CD14-positive monocyte (primary cell): ENCODE results near the gene CDRT15. TPM values are rescaled to one million over a fixed set of nuclear protein-coding genes. Genes with fewer than 3 reads are reported as not detected.

Experiments used
- DNase-seq, 3 donors: peaks; one replicate each; pipeline ENCODE4 v3.0.0-alpha.2; 2011 to 2022
- H2AFZ ChIP-seq: 2 replicates; pipeline ENCODE4 v1.6.0; 2012; ENCODE audit warnings: mild to moderate bottlenecking, low read depth, low read length, inconsistent platforms; ENCODE audit not compliant: insufficient read depth, poor library complexity, severe bottlenecking
- H3K27ac ChIP-seq, 2 donors: 1 replicate in 1 of 2; 2 replicates in 1 of 2; pipeline ENCODE4 v1.5.1; 2012 to 2013; ENCODE audit warnings: low read length in 2 of 2, control low read depth in 1 of 2, inconsistent platforms in 1 of 2, low read depth in 1 of 2, mild to moderate bottlenecking in 1 of 2
- H3K27me3 ChIP-seq, 2 donors: one replicate each; pipeline versions ENCODE4 v1.6.0 to v1.6.1; 2011 to 2013; ENCODE audit warnings: low read length in 2 of 2; ENCODE audit not compliant: control insufficient read depth in 2 of 2, insufficient read depth in 2 of 2
- H3K36me3 ChIP-seq, 2 donors: replicated peaks in 1 of 2; 1 replicate in 1 of 2; 2 replicates in 1 of 2; pipeline versions ENCODE4 v1.5.1 to v1.6.1; 2012 to 2013; ENCODE audit warnings: low read length in 2 of 2, control low read depth in 1 of 2, inconsistent platforms in 1 of 2, mild to moderate bottlenecking in 1 of 2; ENCODE audit not compliant: insufficient read depth in 2 of 2, control insufficient read depth in 1 of 2
- H3K4me1 ChIP-seq, 2 donors: 1 replicate in 1 of 2; 2 replicates in 1 of 2; pipeline versions ENCODE4 v1.5.1 to v1.6.1; 2012 to 2013; ENCODE audit warnings: low read length in 2 of 2, control low read depth in 1 of 2, inconsistent platforms in 1 of 2, mild to moderate bottlenecking in 1 of 2, moderate library complexity in 1 of 2; ENCODE audit not compliant: insufficient read depth in 2 of 2, control insufficient read depth in 1 of 2
- H3K4me2 ChIP-seq: replicated peaks from 2 replicates; pipeline ENCODE3; 2012; ENCODE audit warnings: low read length, moderate library complexity, mild to moderate bottlenecking; ENCODE audit not compliant: poor library complexity, severe bottlenecking; ENCODE audit errors: extremely low read depth
- H3K4me3 ChIP-seq, 3 experiments: fragments of 200-600 bp in 1 of 3; sonication (generic) in 1 of 3; replicated peaks in 1 of 3; 1 replicate in 2 of 3; 2 replicates in 1 of 3; pipeline ENCODE4 v1.5.1; 2011 to 2013; ENCODE audit warnings: low read length in 3 of 3, mild to moderate bottlenecking in 3 of 3, control low read depth in 2 of 3, low read depth in 2 of 3, inconsistent platforms in 1 of 3, moderate library complexity in 1 of 3
- H3K79me2 ChIP-seq: 2 replicates; pipeline ENCODE4 v1.6.0; 2012; ENCODE audit warnings: mild to moderate bottlenecking, control low read depth, inconsistent platforms, low read length, moderate library complexity; ENCODE audit not compliant: insufficient read depth
- H3K9ac ChIP-seq: 2 replicates; pipeline ENCODE4 v1.6.0; 2017; ENCODE audit warnings: low read length, mild to moderate bottlenecking; ENCODE audit not compliant: insufficient read depth, poor library complexity, severe bottlenecking
- H3K9me3 ChIP-seq, 2 donors: replicated peaks in 1 of 2; 1 replicate in 1 of 2; 2 replicates in 1 of 2; pipeline versions ENCODE4 v1.5.1 to v1.6.1; 2012 to 2013; ENCODE audit warnings: low read length in 2 of 2, control low read depth in 1 of 2; ENCODE audit not compliant: control insufficient read depth in 1 of 2, insufficient read depth in 1 of 2
- H4K20me1 ChIP-seq: 2 replicates; pipeline ENCODE4 v1.6.0; 2012; ENCODE audit warnings: mild to moderate bottlenecking, low read length, control low read depth, moderate library complexity; ENCODE audit not compliant: insufficient read depth
- H3K27ac Mint-ChIP-seq, 7 donors: one replicate each; pipeline ENCODE4 v1.8.0; 2020; ENCODE audit warnings: mild to moderate bottlenecking in 7 of 7, mixed read lengths in 7 of 7, moderate library complexity in 6 of 7, inconsistent platforms in 2 of 7
- H3K27me3 Mint-ChIP-seq, 3 donors: one replicate each; pipeline ENCODE4 v1.8.0; 2021 to 2022; ENCODE audit warnings: low read depth in 3 of 3, mild to moderate bottlenecking in 3 of 3, mixed read lengths in 3 of 3, moderate library complexity in 3 of 3, inconsistent platforms in 1 of 3
- H3K36me3 Mint-ChIP-seq, 2 donors: one replicate each; pipeline ENCODE4 v1.8.0; 2020; ENCODE audit warnings: mixed read lengths in 2 of 2, inconsistent platforms in 1 of 2, mild to moderate bottlenecking in 1 of 2
- H3K4me1 Mint-ChIP-seq: one replicate; pipeline ENCODE4 v1.8.0; 2020; ENCODE audit warnings: mild to moderate bottlenecking, mixed read lengths
- H3K4me3 Mint-ChIP-seq, 2 donors: one replicate each; pipeline ENCODE4 v1.8.0; 2020; ENCODE audit warnings: mild to moderate bottlenecking in 2 of 2, mixed read lengths in 2 of 2, moderate library complexity in 1 of 2
- H3K9me3 Mint-ChIP-seq, 7 donors: one replicate each; pipeline ENCODE4 v1.8.0; 2020 to 2022; ENCODE audit warnings: mixed read lengths in 7 of 7, mild to moderate bottlenecking in 6 of 7, moderate library complexity in 6 of 7, inconsistent platforms in 2 of 7
- WGBS: methylation state at CpG from one replicate; pipeline ENCODE4 v1.1.5; 2013; ENCODE audit warnings: missing lambda C conversion rate; ENCODE audit not compliant: insufficient coverage; 5-methylcytosine and 5-hydroxymethylcytosine counted together
- intact Hi-C, 2 donors: fragments of 100-400 bp; cut with micrococcal nuclease; formaldehyde crosslinking; loops; one replicate each; pipeline versions ENCODE4 v1.15.0 to v1.15.1; 2023
- polyA plus RNA-seq, 3 donors: library from polyadenylated mRNA; depleted of rRNA in 1 of 3; unstranded in 2 of 3; stranded (reverse) in 1 of 3; fragments of 300-500 nt in 2 of 3; fragments of >200 nt in 1 of 3; fragmentation: Illumina TruSeq in 2 of 3; gene quantifications; 1 replicate in 2 of 3; 2 replicates in 1 of 3; pipeline ENCODE4 v1.2.3, GENCODE V29; 2012 to 2021
- TF ChIP-seq, protein P1 (sequence below): fragments of 200-600 bp; IDR thresholded peaks from one replicate; pipeline ENCODE4 v1.8.0; 2022; ENCODE audit warnings: antibody characterized with exemption, mild to moderate bottlenecking

Gene CDRT15
- polyA plus RNA-seq, 3 donors: not detected

DNA sequence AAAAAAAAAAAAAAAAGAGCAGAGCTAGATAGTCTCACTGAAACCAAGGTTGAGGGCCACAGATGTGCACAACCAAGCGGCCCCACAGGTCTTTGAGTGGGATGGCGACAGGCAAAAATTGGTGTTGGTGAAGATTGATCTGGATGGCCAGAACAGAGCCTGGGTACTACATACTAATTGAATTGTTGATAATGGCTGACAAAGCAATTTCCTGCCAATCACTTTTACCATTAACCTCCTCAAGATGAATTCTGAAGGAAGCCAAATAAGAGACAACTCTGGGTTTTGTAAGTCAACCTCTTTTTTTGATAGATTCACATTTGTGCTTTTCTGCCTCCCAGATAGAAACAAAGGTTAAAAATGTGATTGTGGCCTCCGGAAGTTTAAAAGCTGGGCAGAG lies 44.9 kb upstream of the CDRT15 start:
- no peak overlapping the region for H3K4me3 ChIP-seq
- H3K36me3 ChIP-seq: no peaks in the 10 kb centered on the region
- H3K4me2 ChIP-seq: no peak overlapping the region
- WGBS: 100% methylated on average over 2 of the region's 3 CpGs
- H3K27ac ChIP-seq: no peak overlapping the region
- Mint-ChIP-seq H3K27me3 (peaks cover 0 to 7% (median 4%) of the 10 kb centered on the region in 3 donors), H3K4me1 (no peaks in the 10 kb centered on the region), H3K9me3 (peaks cover 0 to 11% (median 4%) of the 10 kb centered on the region in 7 donors), H3K27ac (no peak overlapping the region), H3K36me3 (no peaks in the 10 kb centered on the region), H3K4me3 (no peak overlapping the region)
- no peak for DNase-seq
- intact Hi-C loops: no loop called here
- H3K27me3 ChIP-seq: no peaks in the 10 kb centered on the region
- H4K20me1 ChIP-seq: no peaks in the 10 kb centered on the region
- H3K79me2 ChIP-seq: no peaks in the 10 kb centered on the region
- H3K9me3 ChIP-seq: no peaks in the 10 kb centered on the region
- no peak overlapping the region for H3K9ac ChIP-seq
- TF ChIP-seq, protein P1, sequence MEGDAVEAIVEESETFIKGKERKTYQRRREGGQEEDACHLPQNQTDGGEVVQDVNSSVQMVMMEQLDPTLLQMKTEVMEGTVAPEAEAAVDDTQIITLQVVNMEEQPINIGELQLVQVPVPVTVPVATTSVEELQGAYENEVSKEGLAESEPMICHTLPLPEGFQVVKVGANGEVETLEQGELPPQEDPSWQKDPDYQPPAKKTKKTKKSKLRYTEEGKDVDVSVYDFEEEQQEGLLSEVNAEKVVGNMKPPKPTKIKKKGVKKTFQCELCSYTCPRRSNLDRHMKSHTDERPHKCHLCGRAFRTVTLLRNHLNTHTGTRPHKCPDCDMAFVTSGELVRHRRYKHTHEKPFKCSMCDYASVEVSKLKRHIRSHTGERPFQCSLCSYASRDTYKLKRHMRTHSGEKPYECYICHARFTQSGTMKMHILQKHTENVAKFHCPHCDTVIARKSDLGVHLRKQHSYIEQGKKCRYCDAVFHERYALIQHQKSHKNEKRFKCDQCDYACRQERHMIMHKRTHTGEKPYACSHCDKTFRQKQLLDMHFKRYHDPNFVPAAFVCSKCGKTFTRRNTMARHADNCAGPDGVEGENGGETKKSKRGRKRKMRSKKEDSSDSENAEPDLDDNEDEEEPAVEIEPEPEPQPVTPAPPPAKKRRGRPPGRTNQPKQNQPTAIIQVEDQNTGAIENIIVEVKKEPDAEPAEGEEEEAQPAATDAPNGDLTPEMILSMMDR: no peak
- H3K4me1 ChIP-seq: no peaks in the 10 kb centered on the region
- no peak overlapping the region for H2AFZ ChIP-seq

DNA sequence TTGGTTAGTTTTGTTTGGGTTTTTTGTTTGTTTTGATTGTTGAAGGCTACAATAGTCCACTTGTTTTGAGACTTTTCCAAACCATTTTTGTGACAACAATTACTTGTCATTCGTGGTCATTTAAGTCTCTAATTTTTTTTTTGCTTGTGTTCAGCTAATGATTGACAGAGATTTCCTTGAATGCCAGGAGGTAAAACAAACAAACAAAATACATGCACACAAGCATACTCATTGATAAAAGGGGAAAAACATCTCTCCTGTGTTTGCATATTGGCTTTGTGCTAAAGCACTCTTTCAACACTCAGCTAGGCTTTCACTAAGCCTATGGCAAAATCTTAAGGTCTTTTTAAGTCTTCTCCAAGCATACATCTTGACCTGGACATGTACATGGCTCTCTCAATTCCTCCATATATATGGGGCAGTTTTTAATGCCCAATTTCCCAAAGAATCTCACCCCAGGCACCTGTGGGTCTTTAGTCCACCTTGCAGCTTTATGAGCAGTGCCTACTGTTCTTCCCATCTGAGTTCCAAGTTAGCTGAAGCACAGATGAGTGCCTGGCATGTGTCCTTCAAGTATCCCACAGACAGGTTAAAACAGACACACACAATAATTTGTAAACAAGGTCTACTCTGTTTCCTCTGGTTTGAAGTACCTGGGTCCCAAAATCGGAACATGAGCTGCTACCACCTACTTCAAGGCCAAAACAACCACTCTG lies 40.0 kb upstream of the CDRT15 start:
- Mint-ChIP-seq H3K9me3 (peaks cover 3 to 16% (median 6%) of the 10 kb centered on the region in 7 donors), H3K36me3 (no peaks in the 10 kb centered on the region), H3K4me3 (no peak overlapping the region), H3K27ac (no peak overlapping the region), H3K4me1 (no peaks in the 10 kb centered on the region), H3K27me3 (peaks cover 0 to 4% (median 0%) of the 10 kb centered on the region in 3 donors)
- Histone ChIP-seq H3K27me3 (no peaks in the 10 kb centered on the region), H3K9ac (no peak overlapping the region), H4K20me1 (no peaks in the 10 kb centered on the region), H3K79me2 (no peaks in the 10 kb centered on the region), H3K27ac (no peak overlapping the region), H3K4me1 (no peaks in the 10 kb centered on the region), H3K4me2 (no peak overlapping the region), H2AFZ (no peak overlapping the region), H3K36me3 (no peaks in the 10 kb centered on the region), H3K9me3 (no peaks in the 10 kb centered on the region), H3K4me3 (no peak overlapping the region)
- intact Hi-C loops: no loop called here
- DNase-seq: no peak
- TF ChIP-seq, protein P1: no peak
- WGBS: no CpG with 5 or more reads among the region's 2 CpGs
